ENCODE measurements around the gene PRKCD.

DNA sequence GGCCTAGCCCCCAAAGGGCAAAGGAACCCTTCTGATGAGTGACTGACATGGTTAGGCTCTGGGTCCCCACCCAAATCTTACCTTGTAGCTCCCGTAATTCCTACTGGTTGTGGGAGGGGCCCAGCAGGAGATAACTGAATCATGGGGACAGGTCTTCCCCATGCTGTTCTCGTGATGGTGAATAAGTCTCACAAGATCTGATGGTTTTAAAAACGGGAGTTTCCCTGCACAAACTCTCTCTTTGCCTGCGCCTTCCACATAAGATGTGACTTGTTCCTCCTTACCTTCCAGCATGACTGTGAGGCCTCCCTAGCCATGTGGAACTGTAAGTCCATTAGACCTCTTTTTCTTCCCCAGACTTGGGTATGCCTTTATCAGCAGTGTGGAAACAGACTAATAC, 77.9 kb downstream of the PRKCD start:
- TF ChIP-seq, protein P1, sequence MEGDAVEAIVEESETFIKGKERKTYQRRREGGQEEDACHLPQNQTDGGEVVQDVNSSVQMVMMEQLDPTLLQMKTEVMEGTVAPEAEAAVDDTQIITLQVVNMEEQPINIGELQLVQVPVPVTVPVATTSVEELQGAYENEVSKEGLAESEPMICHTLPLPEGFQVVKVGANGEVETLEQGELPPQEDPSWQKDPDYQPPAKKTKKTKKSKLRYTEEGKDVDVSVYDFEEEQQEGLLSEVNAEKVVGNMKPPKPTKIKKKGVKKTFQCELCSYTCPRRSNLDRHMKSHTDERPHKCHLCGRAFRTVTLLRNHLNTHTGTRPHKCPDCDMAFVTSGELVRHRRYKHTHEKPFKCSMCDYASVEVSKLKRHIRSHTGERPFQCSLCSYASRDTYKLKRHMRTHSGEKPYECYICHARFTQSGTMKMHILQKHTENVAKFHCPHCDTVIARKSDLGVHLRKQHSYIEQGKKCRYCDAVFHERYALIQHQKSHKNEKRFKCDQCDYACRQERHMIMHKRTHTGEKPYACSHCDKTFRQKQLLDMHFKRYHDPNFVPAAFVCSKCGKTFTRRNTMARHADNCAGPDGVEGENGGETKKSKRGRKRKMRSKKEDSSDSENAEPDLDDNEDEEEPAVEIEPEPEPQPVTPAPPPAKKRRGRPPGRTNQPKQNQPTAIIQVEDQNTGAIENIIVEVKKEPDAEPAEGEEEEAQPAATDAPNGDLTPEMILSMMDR (conservative IDR thresholded peaks at IDR 0.05; ENCODE audit: low read length): no peak
- TF ChIP-seq EZH2phosphoT487 (IDR thresholded peaks at IDR 0.05; ENCODE audit: borderline replicate concordance, low read depth, low read length): no peak
